ENCODE measurements around the gene PCDHA4.
"Not testable (repeated sequence)": the region's sequence is repeated elsewhere in the genome, so short reads cannot be mapped to it uniquely, and the experiment has no call there.

The PCDHA4 gene

DNA sequence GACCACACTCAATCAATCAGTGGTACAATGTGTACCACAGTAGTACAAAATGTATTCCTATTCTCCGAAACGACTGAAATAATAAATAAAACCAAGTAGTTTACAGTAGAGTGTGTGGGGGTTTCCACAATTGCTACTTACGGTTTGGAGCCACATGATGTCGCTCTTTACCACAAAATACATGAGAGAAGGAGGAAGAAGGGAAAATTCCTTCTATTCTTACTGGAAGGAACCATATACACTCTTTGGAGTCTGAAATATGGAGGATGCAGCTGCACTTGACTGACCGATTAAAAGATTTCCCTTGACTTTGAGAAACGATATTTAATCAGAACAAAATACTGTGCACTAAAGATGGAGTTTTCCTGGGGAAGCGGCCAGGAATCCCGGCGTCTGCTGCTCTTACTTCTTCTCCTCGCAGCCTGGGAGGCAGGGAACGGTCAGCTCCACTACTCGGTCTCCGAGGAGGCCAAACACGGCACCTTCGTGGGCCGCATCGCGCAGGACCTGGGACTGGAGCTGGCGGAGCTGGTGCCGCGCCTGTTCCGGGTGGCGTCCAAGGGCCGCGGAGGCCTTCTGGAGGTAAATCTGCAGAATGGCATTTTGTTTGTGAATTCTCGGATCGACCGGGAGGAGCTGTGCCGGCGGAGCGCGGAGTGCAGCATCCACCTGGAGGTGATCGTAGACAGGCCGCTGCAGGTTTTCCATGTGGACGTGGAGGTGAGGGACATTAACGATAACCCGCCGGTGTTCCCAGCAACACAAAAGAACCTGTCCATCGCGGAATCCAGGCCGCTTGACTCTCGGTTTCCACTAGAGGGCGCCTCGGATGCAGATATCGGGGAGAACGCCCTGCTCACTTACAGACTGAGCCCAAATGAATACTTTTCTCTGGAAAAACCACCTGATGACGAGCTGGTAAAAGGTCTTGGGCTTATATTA, at the start of gene PCDHA4:
PCDHA4 (plus strand) TSS at position 235 of the 942 bp plus-strand sequence.
- TF ChIP-seq, protein P1, sequence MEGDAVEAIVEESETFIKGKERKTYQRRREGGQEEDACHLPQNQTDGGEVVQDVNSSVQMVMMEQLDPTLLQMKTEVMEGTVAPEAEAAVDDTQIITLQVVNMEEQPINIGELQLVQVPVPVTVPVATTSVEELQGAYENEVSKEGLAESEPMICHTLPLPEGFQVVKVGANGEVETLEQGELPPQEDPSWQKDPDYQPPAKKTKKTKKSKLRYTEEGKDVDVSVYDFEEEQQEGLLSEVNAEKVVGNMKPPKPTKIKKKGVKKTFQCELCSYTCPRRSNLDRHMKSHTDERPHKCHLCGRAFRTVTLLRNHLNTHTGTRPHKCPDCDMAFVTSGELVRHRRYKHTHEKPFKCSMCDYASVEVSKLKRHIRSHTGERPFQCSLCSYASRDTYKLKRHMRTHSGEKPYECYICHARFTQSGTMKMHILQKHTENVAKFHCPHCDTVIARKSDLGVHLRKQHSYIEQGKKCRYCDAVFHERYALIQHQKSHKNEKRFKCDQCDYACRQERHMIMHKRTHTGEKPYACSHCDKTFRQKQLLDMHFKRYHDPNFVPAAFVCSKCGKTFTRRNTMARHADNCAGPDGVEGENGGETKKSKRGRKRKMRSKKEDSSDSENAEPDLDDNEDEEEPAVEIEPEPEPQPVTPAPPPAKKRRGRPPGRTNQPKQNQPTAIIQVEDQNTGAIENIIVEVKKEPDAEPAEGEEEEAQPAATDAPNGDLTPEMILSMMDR (IDR thresholded peaks at IDR 0.05; ENCODE audit: control insufficient read depth, extremely low read depth, insufficient read depth): peak; percentile 57
- no peak for DNase-seq (ENCODE audit: low read depth)
- no peak within 1 kb of the TSS for H3K4me3 ChIP-seq (ENCODE audit: low read depth, low read length)

DNA sequence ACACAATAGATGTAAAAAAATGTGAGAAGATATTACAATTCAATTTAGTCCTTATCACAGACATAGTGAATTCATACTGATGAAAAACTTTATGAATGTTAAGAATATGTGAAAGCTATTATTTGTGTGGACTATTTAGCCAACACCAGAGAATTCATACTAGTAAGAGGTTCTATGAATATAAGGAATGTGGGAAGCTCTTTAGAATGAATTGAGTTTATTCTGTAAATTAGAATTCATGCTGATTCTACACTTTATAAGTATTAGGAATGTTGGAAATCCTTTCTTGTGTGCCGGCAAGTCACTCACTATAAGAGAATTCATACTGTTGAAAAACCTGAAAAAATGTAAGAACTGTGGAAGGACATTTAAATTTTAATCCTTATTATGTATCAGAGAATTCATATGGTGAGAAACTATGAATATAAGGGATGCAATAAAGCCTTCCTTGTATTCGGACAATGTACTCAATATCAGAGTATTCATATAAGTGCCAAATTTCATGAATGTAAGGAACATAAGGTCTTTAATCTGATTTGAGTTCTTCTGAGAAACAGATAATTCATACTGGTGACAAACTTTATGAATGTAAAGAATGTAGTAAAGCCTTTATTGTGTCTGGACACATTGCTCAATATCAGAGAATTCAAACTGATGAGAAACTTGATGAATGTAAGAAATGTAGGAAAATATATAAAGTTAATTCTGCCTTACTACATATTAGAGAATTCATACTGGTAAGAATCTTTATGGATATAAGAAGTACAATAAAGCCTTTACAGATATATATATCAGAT, 42.5 kb upstream of the PCDHA4 start:
- TF ChIP-seq, protein P1 (IDR thresholded peaks at IDR 0.05; ENCODE audit: control insufficient read depth, extremely low read depth, insufficient read depth): no peak
- H3K4me3 ChIP-seq (ENCODE audit: low read depth, low read length): no peak overlapping the region
- no peak for DNase-seq (ENCODE audit: low read depth)

DNA sequence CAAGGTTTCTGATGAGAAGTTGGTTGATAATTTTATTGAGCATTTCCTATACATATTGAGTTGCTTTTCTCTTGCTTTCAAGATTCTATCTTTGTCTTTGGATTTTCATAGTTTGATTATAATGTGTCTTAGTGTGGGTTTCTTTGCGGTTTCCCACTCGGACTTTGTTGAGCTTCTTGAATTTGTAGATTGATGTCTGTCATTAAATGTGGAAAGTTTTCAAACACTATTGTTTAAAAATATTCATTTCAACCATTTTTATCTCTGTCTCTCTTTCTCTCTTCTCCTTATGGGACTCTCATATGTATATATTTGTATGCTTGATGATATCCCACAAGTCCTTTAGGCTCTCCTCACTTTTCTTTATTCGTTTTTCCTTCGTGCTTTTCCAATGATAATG, 39.4 kb upstream of the PCDHA4 start:
- DNase-seq (ENCODE audit: low read depth): no peak
- no peak overlapping the region for H3K4me3 ChIP-seq (ENCODE audit: low read depth, low read length)
- TF ChIP-seq, protein P1 (IDR thresholded peaks at IDR 0.05; ENCODE audit: control insufficient read depth, extremely low read depth, insufficient read depth): no peak

DNA sequence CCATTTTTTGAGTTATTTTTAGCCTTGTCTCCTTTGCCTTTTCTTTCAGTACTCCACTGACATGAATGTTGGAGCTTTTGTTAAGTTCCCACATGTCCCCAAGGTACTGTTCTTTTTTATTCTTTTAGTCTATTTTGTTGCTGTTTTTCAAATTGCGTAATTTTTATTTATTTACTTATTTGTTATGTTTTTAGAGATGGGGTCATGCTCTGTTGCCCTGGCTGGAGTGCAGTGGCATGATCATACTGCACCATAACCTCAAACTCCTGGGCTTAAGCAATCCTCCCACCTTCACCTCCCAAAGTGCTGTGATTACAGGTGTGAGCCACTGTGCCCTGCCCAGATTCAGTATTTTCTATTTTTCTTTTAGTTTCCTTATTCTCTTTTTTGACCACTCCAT, 26.4 kb upstream of the PCDHA4 start:
- no peak for DNase-seq (ENCODE audit: low read depth)
- H3K4me3 ChIP-seq (ENCODE audit: low read depth, low read length): no peak overlapping the region

GRCh38 chr5:140785905-140786686, 20.8 kb upstream of the PCDHA4 start, which contains the start of gene PCDHA1:
PCDHA1 (plus strand) TSS chr5:140786140.
- TF ChIP-seq, protein P1 (IDR thresholded peaks at IDR 0.05; ENCODE audit: control insufficient read depth, extremely low read depth, insufficient read depth): no peak
- DNase-seq (ENCODE audit: low read depth): no peak

More for the DNA sequence above, 26.4 kb upstream of the PCDHA4 start:
- TF ChIP-seq, protein P1 (IDR thresholded peaks at IDR 0.05; ENCODE audit: control insufficient read depth, extremely low read depth, insufficient read depth): no peak

GRCh38 chr5:140787422-140787821, 19.4 kb upstream of the PCDHA4 start:
- not testable (repeated sequence) for H3K4me3 ChIP-seq (ENCODE audit: low read depth, low read length); DNase-seq (ENCODE audit: low read depth)

More at GRCh38 chr5:140785905-140786686, 20.8 kb upstream of the PCDHA4 start, which contains the start of gene PCDHA1:
- H3K4me3 ChIP-seq (ENCODE audit: low read depth, low read length): no peak within 1 kb of the TSS

DNA sequence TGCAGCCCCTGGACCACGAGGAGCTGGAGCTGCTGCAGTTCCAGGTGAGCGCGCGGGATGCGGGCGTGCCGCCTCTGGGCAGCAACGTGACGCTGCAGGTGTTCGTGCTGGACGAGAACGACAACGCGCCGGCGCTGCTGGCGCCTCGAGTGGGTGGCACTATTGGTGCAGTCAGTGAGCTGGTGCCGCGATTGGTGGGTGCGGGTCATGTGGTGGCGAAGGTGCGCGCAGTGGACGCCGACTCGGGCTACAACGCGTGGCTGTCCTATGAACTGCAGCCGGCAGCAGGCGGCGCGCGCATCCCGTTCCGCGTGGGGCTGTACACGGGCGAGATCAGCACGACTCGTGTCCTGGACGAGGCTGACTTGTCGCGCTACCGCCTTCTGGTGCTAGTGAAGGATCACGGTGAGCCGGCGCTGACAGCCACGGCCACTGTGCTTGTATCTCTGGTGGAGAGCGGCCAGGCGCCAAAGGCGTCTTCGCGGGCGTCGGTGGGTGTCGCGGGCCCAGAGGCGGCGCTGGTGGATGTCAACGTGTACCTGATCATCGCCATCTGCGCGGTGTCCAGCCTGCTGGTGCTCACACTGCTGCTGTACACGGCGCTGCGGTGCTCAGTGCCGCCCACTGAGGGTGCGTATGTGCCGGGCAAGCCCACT, 18.9 kb upstream of the PCDHA4 start:
- not testable (repeated sequence) for H3K4me3 ChIP-seq (ENCODE audit: low read depth, low read length); DNase-seq (ENCODE audit: low read depth)
